Stimulated activated CD4-positive, alpha-beta T cell treated with anti-CD3 and anti-CD28 coated beads, Interleukin-1b, Interleukin-23, amount 100 ng/mL, for 48 hours (primary cell): ENCODE data around the gene RABGAP1L.
"Not testable (repeated sequence)": the region's sequence is repeated elsewhere in the genome, so short reads cannot be mapped to it uniquely, and the experiment has no call there.

Source experiments
- DNase-seq: peaks from one replicate; pipeline ENCODE4 v3.0.0-alpha.2; 2020

RABGAP1L gene

DNA sequence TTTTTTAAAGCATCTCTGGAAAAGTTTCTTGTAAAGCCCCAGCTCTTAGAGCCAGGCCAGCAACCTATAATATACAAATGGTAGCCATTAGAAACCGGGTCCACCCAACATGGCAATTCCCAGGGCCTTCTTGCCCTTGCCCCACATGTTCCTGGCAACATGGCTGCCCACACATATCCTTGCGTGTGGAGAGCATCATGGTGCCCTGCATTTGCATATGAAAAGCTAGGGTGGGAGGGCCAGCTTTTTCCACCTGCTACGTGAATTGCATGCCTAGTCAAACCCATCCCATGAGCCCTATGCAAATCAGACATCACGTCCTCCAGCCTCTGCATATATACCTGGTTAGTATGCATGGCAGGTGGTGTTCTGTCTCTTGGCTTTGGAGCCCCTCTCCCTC lies 88.2 kb downstream of the RABGAP1L start:
- no peak for DNase-seq

DNA sequence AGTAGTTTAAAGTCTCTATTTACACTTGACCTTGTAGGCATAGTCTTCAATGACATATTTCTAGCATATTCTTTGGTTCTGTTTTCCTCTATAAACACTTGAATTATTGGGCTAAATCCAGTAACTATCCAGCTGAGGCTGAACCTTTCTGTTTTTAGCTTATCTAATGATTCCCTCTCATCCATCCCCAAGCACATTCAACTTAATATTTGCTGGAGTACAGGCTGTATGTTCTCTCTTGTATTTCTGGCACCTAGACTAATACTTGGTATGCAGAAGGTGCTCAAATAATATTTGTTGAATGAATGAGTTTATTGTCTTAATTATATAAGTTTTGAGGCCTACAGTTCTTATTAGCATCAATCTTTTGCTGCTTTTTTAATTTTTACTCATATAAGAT lies 88.7 kb downstream of the RABGAP1L start:
- DNase-seq, result no peak

DNA sequence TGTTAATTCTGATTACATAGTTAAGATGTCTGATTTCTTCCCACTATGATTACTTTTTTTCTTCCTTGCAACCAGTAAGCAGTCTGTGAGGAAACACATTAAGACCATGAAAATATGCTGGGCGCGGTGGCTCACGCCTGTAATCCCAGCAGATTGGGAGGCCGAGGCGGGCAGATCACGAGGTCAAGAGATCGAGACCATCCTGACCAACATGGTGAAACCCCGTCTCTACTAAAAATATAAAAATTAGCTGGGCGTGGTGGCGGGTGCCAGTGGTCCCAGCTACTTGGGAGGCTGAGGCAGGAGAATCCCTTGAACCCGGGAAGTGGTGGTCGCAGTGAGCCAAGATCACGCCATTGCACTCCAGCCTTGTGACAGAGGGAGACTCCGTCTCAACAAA lies 97.1 kb downstream of the RABGAP1L start:
- not testable (repeated sequence) for DNase-seq

DNA sequence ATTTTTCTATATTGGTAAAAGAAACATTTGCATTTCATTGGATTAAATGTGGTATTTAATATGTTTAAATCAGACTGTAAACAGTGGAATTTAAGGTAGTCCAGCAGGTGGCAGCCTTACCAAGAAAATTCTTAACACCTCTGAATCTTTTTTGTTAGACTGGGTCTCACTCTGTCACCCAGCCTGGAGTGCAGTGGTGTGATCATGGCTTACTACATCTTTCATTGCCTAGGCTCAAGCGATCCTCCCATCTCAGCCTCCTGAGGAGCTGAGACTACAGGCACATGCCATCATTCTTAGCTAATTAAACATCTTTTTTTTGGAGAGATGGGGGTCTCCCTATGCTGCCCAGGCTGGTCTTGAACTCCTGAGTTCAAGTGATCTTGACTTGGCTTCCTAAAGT lies 98.8 kb downstream of the RABGAP1L start:
- DNase-seq, result peak; percentile 11

DNA sequence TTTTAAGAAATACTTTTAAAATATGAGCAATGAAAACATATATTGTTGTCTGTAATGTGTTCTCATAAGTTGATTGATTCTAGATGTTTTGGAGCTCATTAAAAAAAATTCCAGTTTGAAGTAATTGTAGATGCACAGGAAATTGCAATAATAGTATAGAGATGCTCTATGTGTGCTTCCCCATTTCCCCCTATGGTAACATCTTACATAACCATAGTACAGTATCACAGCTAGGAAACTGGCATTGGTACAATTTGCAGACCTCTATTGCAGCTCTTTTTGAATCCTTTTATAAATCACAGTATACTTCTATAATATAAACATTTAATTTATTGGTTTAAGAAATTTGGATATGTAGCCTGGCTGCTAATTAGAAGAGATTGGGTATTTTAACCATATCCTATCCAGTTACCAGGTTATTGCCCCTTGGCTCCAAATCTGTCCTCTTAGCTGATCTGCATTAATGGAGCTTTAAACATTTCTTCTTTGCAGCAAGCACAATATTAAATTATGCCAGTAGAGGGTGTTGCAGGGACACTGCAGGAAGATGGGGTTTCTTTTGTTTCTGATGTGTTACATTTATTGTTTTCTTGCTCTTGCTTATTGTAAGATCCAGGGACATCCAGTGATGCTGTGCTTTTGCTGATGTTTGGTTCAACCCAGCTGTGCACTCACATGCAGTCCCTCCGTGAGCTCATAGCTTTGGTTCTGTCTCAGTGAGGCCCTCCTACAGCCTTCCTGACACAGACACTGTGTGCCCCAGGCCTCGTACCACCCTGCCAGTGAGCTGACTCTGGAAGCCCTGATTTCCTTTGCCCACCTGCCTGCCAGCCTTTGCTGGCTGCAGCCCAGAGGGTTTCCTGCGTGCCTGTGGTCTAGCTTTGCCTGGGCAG lies 103.3 kb downstream of the RABGAP1L start:
- no peak for DNase-seq

DNA sequence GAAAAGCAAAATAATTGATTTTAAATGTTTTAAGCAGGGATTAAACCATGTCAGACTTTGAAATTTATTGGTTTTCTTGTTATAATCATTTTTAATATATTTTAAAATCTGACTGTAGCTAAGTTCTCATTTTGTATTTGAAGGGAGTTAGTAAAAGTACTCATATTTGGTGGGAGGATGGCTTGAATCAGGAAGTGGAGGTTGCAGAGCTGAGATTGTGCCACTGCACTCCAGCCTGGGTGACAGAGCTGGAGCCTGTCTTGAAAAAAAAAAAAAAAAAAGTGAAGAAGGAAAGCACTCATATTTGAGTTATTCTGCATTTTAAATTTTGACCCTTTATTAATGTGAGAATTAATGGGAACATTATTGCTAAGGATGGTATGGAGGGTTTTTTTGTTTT lies 106.0 kb downstream of the RABGAP1L start:
- DNase-seq, result no peak

DNA sequence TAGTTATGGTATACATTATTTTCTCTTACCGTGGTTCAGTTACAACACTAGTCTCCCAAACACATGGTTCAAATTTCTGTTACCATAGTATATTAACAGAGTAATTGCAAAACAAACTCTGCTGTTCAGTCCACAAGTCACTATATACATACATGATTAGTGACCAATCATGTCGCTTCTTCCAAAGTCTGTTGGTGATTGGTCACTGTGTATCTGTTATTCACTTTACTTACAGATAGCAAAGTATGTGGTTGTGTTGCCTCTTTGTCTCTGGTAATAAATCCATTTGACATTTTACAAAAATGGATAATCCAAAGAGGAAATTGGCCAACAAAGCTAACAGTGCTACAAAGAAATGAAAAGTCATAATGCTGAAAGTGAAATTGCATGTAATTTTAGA lies 107.2 kb downstream of the RABGAP1L start:
- DNase-seq, result no peak

DNA sequence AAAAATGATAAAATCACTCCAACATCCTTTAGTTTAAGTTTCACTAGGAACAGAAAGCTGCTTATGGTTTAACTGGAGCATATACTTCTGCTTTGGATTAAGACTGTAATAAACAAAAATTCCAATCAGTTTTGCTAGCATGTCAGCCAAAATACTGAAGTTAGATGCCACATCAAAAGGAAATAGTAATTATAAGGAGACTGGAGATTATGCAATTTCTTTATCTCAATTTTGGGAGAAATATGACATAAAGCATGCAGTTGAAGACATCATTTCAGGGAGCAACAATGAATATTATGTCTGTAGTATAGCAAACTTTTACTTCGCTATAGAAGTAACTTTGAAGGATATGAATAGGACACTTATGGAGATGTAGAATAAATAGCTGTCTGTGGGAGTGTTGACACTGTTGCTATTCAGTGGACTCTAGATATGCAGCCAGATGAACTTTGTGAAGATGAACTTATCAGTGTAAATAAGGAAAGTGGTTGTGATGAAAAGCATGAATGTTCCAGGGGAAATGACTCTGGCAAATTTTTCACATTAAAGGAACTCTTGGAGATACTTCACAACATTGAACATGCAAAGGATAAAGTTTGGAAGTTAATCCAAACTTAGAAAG lies 107.8 kb downstream of the RABGAP1L start:
- no peak for DNase-seq

DNA sequence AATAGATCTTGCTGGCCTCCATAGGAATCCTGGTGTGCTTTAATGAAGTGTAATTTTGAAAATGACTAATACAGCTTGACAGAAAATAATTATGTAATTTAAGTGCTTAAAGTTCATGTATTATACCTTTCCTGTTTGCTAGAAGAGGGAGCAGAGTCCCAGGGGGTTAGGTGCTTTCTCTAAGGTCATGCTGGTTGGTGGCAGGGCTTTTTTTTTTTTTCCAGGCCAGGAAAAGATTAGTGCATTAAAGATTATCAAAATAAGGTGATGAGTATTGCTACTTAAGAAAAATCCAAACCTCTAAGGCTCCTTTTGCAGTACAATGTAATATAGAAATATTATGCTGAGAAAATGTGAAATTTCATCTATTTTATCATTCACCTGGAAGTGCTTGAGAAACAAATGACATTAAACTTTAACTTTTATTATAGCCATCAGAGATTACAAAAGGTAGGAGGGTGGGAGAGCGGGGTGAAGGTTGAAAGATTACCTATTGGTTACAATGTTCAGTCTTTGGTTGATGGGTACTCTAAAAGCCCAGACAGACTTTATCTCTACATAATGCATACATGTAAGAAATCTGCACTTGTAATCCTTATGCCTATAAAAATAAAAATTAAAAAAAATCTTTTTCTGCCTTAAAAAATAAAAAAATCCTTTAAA lies 110.8 kb downstream of the RABGAP1L start:
- no peak for DNase-seq

DNA sequence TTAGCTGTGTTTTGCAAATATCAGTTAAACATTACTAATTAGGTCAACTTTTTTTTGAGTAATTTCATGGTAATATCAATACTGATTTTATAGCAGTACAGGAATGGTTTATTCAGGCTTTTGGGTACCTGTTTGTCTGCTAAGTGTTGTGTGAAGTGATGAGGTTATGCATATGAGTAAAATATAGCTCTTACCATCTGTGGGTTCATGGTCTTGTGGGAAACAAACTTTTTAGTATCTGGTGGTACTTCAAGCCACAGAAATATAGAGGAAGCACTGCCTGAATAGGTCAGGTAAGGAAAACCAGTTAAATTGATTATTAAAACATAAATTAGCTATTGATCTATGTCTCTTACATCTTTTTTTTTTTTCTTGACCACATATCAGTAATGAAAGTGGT lies 113.9 kb downstream of the RABGAP1L start:
- DNase-seq, result no peak

DNA sequence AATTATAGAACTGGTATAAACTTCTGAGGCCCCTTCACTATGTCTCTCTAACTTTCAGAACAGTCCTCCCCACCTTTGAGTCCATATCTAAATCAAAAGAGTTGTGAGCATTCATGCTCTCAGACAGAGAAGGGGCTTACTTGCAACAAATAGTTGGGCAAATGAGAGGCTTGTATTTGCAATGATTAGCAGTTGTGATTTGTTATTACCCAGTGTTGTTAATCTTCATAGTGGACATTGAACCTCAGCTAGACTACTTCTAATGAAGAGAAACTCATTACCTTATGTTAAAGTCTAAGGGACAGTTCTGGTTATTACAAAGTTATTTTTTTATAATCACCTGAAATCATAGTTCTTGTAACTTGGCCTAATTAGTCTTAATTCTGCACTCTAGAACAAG lies 114.5 kb downstream of the RABGAP1L start:
- DNase-seq, result no peak

DNA sequence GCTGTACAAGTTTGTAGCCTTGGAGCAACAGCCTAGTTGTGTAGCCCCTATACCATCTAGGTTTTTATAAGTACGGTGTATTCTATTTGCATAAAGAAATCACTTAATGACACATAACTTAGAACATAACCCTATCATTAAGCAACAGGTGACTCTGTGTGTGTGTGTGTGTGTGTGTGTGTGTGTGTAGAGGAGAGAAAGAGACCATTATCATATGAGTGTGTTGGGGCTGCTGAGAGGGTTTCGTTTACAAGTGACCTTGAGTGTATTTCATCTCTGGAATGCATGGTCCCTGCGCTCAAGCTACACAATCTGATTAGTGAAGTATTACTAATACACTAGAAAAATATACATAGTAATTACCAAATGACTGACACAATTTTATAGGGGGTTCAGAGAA lies 115.1 kb downstream of the RABGAP1L start:
- DNase-seq, result no peak

DNA sequence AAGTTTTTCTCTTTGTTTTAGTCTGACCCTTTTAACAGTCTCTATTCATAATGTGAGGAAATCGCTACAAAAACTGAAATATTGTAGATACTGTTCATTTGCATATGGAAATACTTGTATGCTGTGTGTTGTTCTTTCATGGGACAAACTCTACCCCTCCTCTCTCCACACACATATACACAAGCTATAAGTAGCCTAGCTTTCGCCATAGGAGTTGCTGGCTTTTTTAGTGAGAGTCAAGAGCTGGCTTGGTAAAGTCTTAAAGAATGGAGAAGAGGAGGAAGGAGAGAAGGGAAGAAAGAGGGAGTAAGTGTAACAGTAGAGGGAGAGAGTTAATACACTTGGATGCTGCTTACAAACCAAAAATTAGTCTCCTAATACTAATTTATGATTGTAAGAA lies 115.6 kb downstream of the RABGAP1L start:
- no peak for DNase-seq

DNA sequence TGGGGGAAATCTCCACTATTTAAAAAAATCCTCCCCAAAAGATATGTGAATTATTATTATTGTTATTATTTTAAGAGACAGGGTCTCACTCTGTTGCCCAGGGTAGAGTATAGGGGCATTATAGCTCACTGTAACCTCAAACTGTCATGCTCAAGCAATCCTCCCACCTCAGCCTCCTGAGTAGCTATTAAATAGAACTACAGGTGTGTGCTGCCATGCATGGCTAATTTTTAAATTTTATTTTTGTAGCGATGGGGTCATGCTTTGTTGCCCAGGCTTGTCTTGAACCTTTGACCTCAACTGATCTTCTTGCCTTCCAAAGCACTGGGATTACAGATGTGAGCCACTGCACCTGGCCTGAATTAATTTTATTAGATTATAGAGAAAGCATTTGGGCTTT lies 116.8 kb downstream of the RABGAP1L start:
- no peak for DNase-seq

DNA sequence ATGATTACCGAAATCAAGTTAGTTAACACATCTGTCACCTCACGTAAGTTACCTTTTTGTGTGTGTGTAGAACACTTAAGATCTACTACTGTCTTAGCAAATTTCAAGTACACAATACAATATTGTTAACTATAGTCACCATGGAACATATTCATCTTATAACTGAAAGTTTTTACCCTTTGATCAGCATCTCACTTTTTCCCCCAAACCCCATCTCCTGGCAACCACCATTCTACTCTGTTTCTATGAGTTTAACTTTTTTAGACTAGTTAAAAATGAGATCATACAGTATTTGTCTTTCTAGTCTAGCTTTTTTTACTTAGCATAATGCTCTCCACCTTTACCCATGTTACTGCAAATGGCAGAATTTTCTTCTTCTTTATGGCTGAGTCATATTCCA lies 124.7 kb downstream of the RABGAP1L start:
- no peak for DNase-seq

DNA sequence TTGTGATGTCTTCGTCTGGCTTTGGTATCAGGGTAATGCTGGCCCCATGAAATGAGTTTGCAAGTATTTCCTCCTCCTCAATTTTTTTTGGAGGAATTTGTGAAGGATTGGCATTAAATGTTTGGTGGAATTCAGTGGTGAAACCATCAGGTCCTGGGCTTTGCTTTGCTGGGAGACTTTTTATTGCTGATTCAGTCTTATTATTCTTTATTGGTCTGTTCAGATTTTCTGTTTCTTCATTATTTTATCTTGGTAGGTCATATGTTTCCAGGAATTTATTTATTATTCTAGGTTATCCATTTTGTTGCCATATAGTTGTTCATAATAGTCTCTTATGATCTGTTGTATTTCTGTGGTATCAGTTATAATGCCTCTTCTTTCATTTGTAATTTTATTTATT lies 126.7 kb downstream of the RABGAP1L start:
- DNase-seq, result no peak

DNA sequence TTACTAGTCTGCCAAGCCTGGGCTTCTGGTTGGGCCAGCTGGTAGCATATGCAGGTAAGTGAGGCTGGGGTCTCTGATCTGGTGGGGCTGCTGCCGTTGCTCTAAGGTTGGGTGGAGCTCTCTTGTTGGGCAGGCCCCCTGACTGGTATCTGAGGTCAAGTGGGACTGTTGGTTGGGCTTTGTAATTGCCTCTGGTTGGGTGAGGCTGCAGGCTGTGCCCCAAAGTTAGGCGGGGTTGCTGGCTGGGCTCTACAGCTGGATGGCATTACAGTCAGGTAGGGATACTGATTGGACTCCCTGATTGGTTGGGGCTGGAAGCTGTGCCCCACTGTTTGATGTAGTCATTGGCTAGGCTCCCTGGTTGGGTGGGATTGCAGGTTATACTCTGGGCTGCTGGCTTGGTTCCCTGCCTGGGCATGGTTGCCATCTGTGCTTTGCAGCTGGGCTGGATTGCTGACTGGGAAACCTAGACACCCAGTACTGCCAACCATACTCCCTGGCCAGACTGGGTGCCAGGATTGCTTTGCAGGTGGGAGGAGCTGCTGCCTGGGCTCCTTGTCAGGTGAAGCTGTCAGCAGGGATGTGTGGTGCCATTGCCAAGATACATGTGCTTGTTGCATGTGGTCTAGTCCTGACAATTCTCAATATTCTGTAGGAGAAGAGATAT lies 130.5 kb downstream of the RABGAP1L start:
- no peak for DNase-seq

DNA sequence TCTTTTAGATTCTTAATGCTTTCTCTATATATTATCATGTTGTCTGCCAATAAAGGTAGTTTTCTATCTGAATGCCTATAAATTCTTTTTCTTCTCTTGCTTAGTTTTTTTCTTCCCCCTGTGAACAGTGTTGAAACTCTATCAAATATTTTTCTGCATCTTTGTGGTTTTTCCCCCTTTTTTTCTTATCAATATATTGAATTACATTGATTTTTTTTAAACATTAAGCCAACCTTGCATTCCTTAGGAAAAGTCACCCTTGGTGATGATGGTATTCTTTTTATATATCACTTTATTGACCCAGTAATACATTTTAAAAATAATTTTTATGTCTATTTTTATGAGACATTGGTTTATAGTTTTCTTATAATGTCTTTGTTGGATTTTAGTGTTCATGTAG lies 131.7 kb downstream of the RABGAP1L start:
- DNase-seq, result no peak

DNA sequence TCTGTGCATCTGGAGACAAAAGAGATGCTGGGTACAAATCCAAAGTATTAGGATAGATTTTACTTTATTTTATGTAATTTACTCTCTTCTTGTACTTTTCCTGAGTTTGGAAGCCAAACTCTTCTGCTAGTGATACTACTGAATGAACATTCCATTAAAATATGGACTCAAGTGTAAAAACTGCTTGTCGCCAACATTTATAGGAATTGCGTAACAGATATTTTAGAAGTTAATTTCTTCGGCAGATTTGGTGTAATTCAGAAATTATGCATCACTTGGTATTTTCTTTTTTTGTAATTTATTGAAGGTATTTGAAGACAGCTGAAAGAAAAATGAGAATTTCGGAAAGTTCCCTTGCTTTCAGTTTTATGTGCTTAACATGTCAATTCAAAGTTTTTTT lies 137.0 kb downstream of the RABGAP1L start:
- no peak for DNase-seq

DNA sequence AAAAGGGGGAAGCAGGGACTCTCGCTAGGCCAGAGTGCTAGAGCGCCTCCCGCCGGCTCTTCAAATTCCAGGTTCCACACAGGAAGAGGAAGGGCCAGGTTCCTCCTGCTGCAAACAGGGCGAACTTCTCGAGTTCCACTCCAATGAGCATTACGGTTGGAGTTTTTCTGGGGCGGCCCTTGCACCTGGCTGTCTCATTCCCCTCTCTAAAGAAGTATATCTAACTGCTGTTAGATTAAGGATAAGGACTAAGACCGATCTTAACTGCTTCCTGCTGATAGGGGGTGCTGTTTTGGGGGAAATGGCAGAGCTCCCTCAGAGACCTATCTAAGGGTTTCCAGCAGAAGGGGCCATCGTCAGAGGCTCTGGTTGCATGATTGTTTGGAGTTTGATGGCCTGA lies 138.0 kb downstream of the RABGAP1L start:
- no peak for DNase-seq

DNA sequence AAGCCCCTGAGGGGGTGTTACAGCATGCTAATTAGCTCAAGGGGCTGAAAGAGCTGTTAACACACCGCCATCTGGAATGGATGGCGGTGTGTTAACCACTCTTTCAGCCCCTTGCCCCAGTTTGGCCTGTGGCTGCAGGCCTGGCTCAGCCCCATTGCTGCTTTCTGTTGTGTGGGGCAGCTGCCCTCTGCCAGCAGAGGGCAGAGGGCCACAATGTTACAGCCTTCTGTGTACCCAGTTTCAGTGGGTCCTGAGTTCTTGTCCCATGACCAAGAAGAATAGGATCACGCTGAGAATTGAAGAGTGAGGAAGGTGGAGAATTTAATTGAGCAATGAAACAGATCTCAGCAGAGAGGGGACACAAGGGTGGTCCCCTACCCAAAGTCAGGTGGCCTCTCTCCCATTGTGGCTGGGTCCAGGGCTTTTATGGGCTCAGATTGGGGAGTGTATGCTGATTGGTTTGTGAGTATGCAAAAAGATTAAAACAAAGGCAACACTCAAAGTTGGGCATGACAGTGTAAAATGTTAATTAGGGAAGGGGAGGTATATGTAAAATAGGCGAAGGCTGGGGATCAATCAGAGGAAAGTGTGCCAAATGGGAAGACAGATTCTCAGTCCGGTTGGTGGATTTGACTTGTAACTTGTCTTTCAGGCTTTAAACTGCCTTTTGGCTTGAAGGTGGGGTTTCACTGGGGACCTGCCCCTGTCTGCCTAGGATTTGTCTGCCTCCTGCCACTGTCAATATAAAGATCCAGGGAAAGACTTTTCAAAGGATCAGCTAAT lies 142.2 kb downstream of the RABGAP1L start:
- DNase-seq, result no peak

DNA sequence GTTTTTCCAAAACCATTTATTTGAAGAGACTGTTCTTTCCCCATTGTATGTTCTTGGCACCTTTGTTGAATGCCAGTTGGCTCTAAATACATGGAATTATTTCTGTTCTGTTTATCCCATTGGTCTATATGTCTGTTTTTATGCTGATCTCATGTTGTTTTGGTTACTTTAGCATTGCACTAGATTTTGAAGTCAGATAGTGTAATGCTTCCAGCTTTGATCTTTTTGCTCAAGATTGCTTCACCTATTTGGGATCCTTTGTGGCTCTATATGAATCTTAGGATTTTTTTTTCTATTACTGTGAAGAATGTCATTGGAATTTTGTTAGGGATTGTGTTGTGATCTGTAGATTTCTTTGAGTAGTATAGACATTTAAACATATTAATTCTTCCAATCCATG lies 149.3 kb downstream of the RABGAP1L start:
- DNase-seq, result no peak

DNA sequence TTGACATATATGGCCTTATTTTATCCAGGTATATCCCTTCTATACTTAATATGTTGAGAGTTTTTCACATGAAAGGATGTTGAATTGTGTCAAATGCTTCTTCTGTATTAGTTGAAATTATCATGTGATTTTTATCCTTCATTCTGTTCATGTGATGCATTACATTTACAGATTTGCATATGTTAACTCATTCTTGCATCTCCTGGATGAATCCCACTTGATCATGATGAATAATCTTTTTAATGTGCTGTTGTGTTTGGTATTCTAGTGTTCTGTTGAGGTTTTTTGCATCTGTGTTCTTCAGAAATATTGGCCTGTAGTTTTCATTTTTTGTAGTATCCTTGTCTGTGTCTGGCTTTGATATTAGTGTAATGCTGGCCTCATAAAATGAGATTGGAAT lies 150.2 kb downstream of the RABGAP1L start:
- no peak for DNase-seq
